HepG2 (cell line): Measurements from ENCODE around the gene ZER1. TPM values are rescaled to one million over a fixed set of nuclear protein-coding genes. Genes with fewer than 3 reads are reported as not detected.

Experiments
- ATAC-seq: fragments of 200-7000 bp; cut with Tn5 transposase; 3 replicates; pipeline ENCODE4 v1.9.1; 2020; ENCODE audit warnings: mild to moderate bottlenecking, moderate library complexity
- BruUV-seq: library from RNA; stranded (reverse); fragments of 400-500 nt; replicated peaks from 2 replicates; lab custom pipeline; 2021; lab: Mats Ljungman, UMichigan
- CTCF ChIA-PET: fragments of 300-600 bp; formaldehyde crosslinking; extraction: SDS; loops from one replicate; lab custom pipeline; 2021; ENCODE audit warnings: low total read pairs, inconsistent platforms, low intra/inter-chr PET ratio; lab: Yijun Ruan, JAX
- POLR2A ChIA-PET: fragments of 350-600 bp; sonication (Branson Sonifier 250); formaldehyde crosslinking; loops from one replicate; lab custom pipeline; 2020; ENCODE audit warnings: antibody characterized with exemption, inconsistent platforms; lab: Yijun Ruan, JAX
- DNase-seq: peaks from one replicate; pipeline ENCODE4 v3.0.0-alpha.2; 2015; ENCODE audit warnings: low spot score
- FAIRE-seq: peaks from 3 replicates; lab custom pipeline; 2011; peaks lifted over from hg19 to GRCh38; lab: Jason Lieb, UNC
- H2AFZ ChIP-seq: one replicate; pipeline ENCODE4 v1.6.1; 2011; ENCODE audit warnings: low read length, inconsistent platforms
- H3K27ac ChIP-seq: fragments of 300-600 bp; 3 replicates; pipeline ENCODE4 v1.8.0; 2011; ENCODE audit warnings: mixed run types, mild to moderate bottlenecking, mixed read lengths, low read length, inconsistent platforms; ENCODE audit not compliant: insufficient read depth; ENCODE audit errors: extremely low read length
- H3K27me3 ChIP-seq, 2 experiments: fragments of 200-600 bp in 1 of 2; 2 replicates in 1 of 2; 3 replicates in 1 of 2; pipeline versions ENCODE4 v1.6.0 to v1.8.0; 2011; ENCODE audit warnings: low read length in 2 of 2, mild to moderate bottlenecking in 2 of 2, moderate library complexity in 2 of 2, inconsistent platforms in 1 of 2; ENCODE audit not compliant: insufficient read depth in 2 of 2, control insufficient read depth in 1 of 2
- H3K36me3 ChIP-seq, 2 experiments: fragments of 200-600 bp in 1 of 2; replicated peaks in 1 of 2; 2 replicates in 1 of 2; 3 replicates in 1 of 2; pipeline versions ENCODE4 v1.5.1 to v1.8.0; 2011; ENCODE audit warnings: low read length in 2 of 2, inconsistent platforms in 1 of 2; ENCODE audit not compliant: insufficient read depth in 2 of 2, control insufficient read depth in 1 of 2
- H3K4me1 ChIP-seq: 2 replicates; pipeline ENCODE4 v1.5.1; 2012; ENCODE audit warnings: low read length, inconsistent platforms; ENCODE audit not compliant: insufficient read depth
- H3K4me2 ChIP-seq: 2 replicates; pipeline ENCODE4 v1.6.0; 2011; ENCODE audit warnings: low read depth, low read length, inconsistent platforms
- H3K4me3 ChIP-seq, 3 experiments: fragments of 200-600 bp in 1 of 3; sonication (generic), shearing (Covaris generic) in 1 of 3; replicated peaks in 1 of 3; 2 replicates each; pipeline ENCODE4 v1.5.1; 2011 to 2016; ENCODE audit warnings: low read length in 3 of 3, inconsistent platforms in 2 of 3, low read depth in 2 of 3, mild to moderate bottlenecking in 2 of 3, control low read depth in 1 of 3, mixed read lengths in 1 of 3; ENCODE audit not compliant: insufficient read depth in 1 of 3
- H3K79me2 ChIP-seq: one replicate; pipeline ENCODE4 v1.6.1; 2011; ENCODE audit warnings: low read length, inconsistent platforms; ENCODE audit not compliant: insufficient read depth
- H3K9ac ChIP-seq: 2 replicates; pipeline ENCODE4 v1.6.0; 2011; ENCODE audit warnings: mild to moderate bottlenecking, low read depth, low read length, inconsistent platforms; ENCODE audit not compliant: insufficient read depth
- H3K9me3 ChIP-seq: 2 replicates; pipeline ENCODE4 v1.5.1; 2012; ENCODE audit warnings: mild to moderate bottlenecking, low read length
- H4K20me1 ChIP-seq: 2 replicates; pipeline ENCODE4 v1.6.0; 2011; ENCODE audit warnings: inconsistent platforms, mild to moderate bottlenecking, low read length, moderate library complexity; ENCODE audit not compliant: insufficient read depth
- AGO2 ChIP-seq: fragments of 200-400 bp; formaldehyde crosslinking; optimal IDR thresholded peaks from 2 replicates; pipeline ENCODE3; 2017; ENCODE audit warnings: mild to moderate bottlenecking, low read depth, low read length, moderate library complexity
- FOSL1 ChIP-seq: sonication (generic); formaldehyde crosslinking; IDR thresholded peaks from 2 replicates; pipeline ENCODE4 v1.9.0; 2021; ENCODE audit warnings: missing genetic modification reagents, borderline replicate concordance
- ISL2 ChIP-seq: sonication (generic); formaldehyde crosslinking; IDR thresholded peaks from 2 replicates; pipeline ENCODE4 v1.5.0; 2020; ENCODE audit warnings: missing genetic modification reagents
- KAT7 ChIP-seq: IDR thresholded peaks from 2 replicates; pipeline ENCODE4 v1.6.1; 2018; ENCODE audit warnings: borderline replicate concordance, missing compliant biosample characterization
- RELA ChIP-seq: sonication (generic); formaldehyde crosslinking; IDR thresholded peaks from 2 replicates; pipeline ENCODE4 v1.4.0; 2020; ENCODE audit warnings: missing genetic modification reagents
- RFX5 ChIP-seq: IDR thresholded peaks from 2 replicates; pipeline ENCODE4 v1.6.1; 2011; ENCODE audit warnings: low read depth, low read length, improper control_type of control experiment
- ZBTB33 ChIP-seq: sonication (generic); formaldehyde crosslinking; IDR thresholded peaks from 2 replicates; pipeline ENCODE4 v1.4.0; 2020; ENCODE audit warnings: missing genetic modification reagents
- ZNF121 ChIP-seq: sonication (generic); formaldehyde crosslinking; IDR thresholded peaks from 2 replicates; pipeline ENCODE4 v1.5.0; 2020; ENCODE audit warnings: mild to moderate bottlenecking, missing genetic modification reagents
- ZNF124 ChIP-seq: sonication (generic); formaldehyde crosslinking; IDR thresholded peaks from 2 replicates; pipeline ENCODE4 v1.4.0; 2020; ENCODE audit warnings: missing genetic modification reagents
- ZNF224 ChIP-seq: sonication (generic); formaldehyde crosslinking; IDR thresholded peaks from 2 replicates; pipeline ENCODE4 v1.5.0; 2020; ENCODE audit warnings: mild to moderate bottlenecking, missing genetic modification reagents
- ZNF564 ChIP-seq: sonication (generic); formaldehyde crosslinking; IDR thresholded peaks from 2 replicates; pipeline ENCODE4 v1.8.1; 2023; ENCODE audit warnings: mild to moderate bottlenecking, missing genetic modification reagents
- ZNF614 ChIP-seq: IDR thresholded peaks from 2 replicates; pipeline ENCODE4 v1.6.1; 2018; ENCODE audit warnings: missing biosample characterization, missing genetic modification reagents, inconsistent platforms, borderline replicate concordance
- WGBS: methylation state at CpG from one replicate; pipeline ENCODE4 v1.1.6; 2017; ENCODE audit warnings: low lambda C conversion rate; 5-methylcytosine and 5-hydroxymethylcytosine counted together
- in situ Hi-C: cut with HindIII; loops from 2 replicates; pipeline ENCODE4 v1.10.0; 2017; ENCODE audit warnings: low pct_unique_long_range_greater_than_20kb; ENCODE audit not compliant: extremely low pct_ligation_motif_present
- intact Hi-C: fragments of 100-400 bp; cut with micrococcal nuclease; formaldehyde crosslinking; loops from one replicate; pipeline ENCODE4 v1.10.0; 2022; ENCODE audit not compliant: unreplicated experiment
- polyA plus RNA-seq, 8 experiments: library from polyadenylated mRNA; depleted of rRNA in 3 of 8; stranded (reverse) in 7 of 8; unstranded in 1 of 8; fragments of >200 nt; fragmentation: Illumina TruSeq in 4 of 8; extraction: Trizol in 4 of 8; gene quantifications; 2 replicates each; pipeline versions ENCODE4 v1.2.1 to v1.2.3, GENCODE V29; 2011 to 2016; ENCODE audit warnings: low read depth in 4 of 8, missing spikeins in 1 of 8, mixed read lengths in 1 of 8; ENCODE audit not compliant: insufficient read depth in 1 of 8
- total RNA-seq, 5 experiments: library from RNA; depleted of rRNA; stranded (reverse); fragments of >200 nt; fragmentation: Illumina TruSeq; extraction: Trizol; gene quantifications; 2 replicates each; pipeline ENCODE4 v1.2.3, GENCODE V29; 2016; ENCODE audit warnings: low read depth in 1 of 5

ZER1 gene
- total and polyA plus RNA-seq, 2 of the 13 experiments (the other 11 are each of a cell fraction or from before 2014, with no cell fraction given), result 7.7 to 40.0 TPM

- H3K79me2 ChIP-seq, result no peaks in the 10 kb centered on the region
- in situ Hi-C loops, result no loop called here
- no peak for DNase-seq
- intact Hi-C loops, result no loop called here
- POLR2A ChIA-PET, result no interaction called here
- CTCF ChIA-PET, result no interaction called here
- H3K4me2 ChIP-seq, result no peak overlapping the region
- H3K27ac ChIP-seq, result no peak overlapping the region
- WGBS, result 79% methylated on average over 1 of the region's 1 CpG
- H3K9ac ChIP-seq, result no peak overlapping the region
- H4K20me1 ChIP-seq, result no peaks in the 10 kb centered on the region
- no peak for ATAC-seq
- FAIRE-seq, result no peak
- H3K4me1 ChIP-seq, result no peaks in the 10 kb centered on the region
- no peaks in the 10 kb centered on the region for H3K27me3 ChIP-seq
- TF ChIP-seq ZNF124 (no peak), RELA (CRISPR knock-in tag) (no peak), ZNF224 (CRISPR knock-in tag) (no peak), KAT7 (CRISPR knock-in tag) (no peak), ZNF121 (peak; percentile 36; the same call in 1 of the 2 replicates), ZNF614 (CRISPR knock-in tag) (no peak), ZNF564 (CRISPR knock-in tag) (no peak)
- TF ChIP-seq, all 625 proteins: peak for 1
- Histone ChIP-seq H3K4me3 (no peak overlapping the region), H3K9me3 (no peaks in the 10 kb centered on the region), H3K36me3 (peaks cover 0 to 2% of the 10 kb centered on the region in 2 experiments; a peak in 1 of 5 replicates), H2AFZ (no peak overlapping the region)
- no TSS peak for BruUV-seq
These were observed 28.3 kb downstream of the ZER1 start for GRCh38 chr9:128743421-128743820.

GRCh38 chr9:128742401-128742800 lies 29.3 kb downstream of the ZER1 start:
- Histone ChIP-seq H3K4me3 (no peak overlapping the region), H3K9me3 (no peaks in the 10 kb centered on the region), H2AFZ (no peak overlapping the region), H3K4me1 (no peaks in the 10 kb centered on the region), H3K36me3 (peaks cover 0 to 2% of the 10 kb centered on the region in 2 experiments; a peak in 1 of 5 replicates), H3K27ac (no peak overlapping the region), H3K27me3 (no peaks in the 10 kb centered on the region), H3K9ac (no peak overlapping the region), H3K79me2 (no peaks in the 10 kb centered on the region), H4K20me1 (no peaks in the 10 kb centered on the region), H3K4me2 (no peak overlapping the region)
- no peak for DNase-seq
- no peak for FAIRE-seq
- POLR2A ChIA-PET, result no interaction called here
- no TSS peak for BruUV-seq
- 80% methylated on average over 17 of the region's 20 CpGs for WGBS
- 0 out of 2 replicates have a peak, but pooled peaks have one; percentile 47 for TF ChIP-seq ZBTB33
- peak; percentile 82 for TF ChIP-seq AGO2
- TF ChIP-seq RFX5, result no peak
- no peak for TF ChIP-seq FOSL1 (CRISPR knock-in tag)
- no peak for TF ChIP-seq ISL2 (CRISPR knock-in tag)
- in situ Hi-C loops (no loop called here), intact Hi-C loops (no loop called here)
- CTCF ChIA-PET, result no interaction called here
- peak; percentile 49 for ATAC-seq
